HepG2 (cell line): Measurements from ENCODE around the gene TMC4. TPM values are rescaled to one million over a fixed set of nuclear protein-coding genes. Genes with fewer than 3 reads are reported as not detected.

Experiments used
- ATF1 ChIP-seq: IDR thresholded peaks from 2 replicates; pipeline ENCODE4 v1.6.1; 2016; ENCODE audit warnings: mild to moderate bottlenecking, control low read depth
- ATF7 ChIP-seq, 2 experiments: fragments of 450-650 bp in 1 of 2; sonication (generic) in 1 of 2; formaldehyde crosslinking in 1 of 2; IDR thresholded peaks; 2 replicates each; pipeline versions ENCODE4 v1.4.0 to v1.6.1; 2016 to 2020; ENCODE audit warnings: antibody characterized with exemption in 1 of 2, mild to moderate bottlenecking in 1 of 2, missing genetic modification reagents in 1 of 2
- DDIT3 ChIP-seq: sonication (generic); formaldehyde crosslinking; IDR thresholded peaks from 2 replicates; pipeline ENCODE4 v1.4.0; 2020; ENCODE audit warnings: mild to moderate bottlenecking, missing genetic modification reagents
- FOXJ3 ChIP-seq: sonication (generic); formaldehyde crosslinking; IDR thresholded peaks from 2 replicates; pipeline ENCODE4 v1.4.0; 2020; ENCODE audit warnings: missing genetic modification reagents, mild to moderate bottlenecking, borderline replicate concordance
- HMGXB4 ChIP-seq, 2 experiments: sonication (generic) in 1 of 2; formaldehyde crosslinking in 1 of 2; IDR thresholded peaks; 2 replicates each; pipeline versions ENCODE4 v1.4.0 to v1.6.1; 2018 to 2020; ENCODE audit warnings: missing genetic modification reagents in 2 of 2, borderline replicate concordance in 1 of 2, low read depth in 1 of 2, mild to moderate bottlenecking in 1 of 2, missing biosample characterization in 1 of 2
- JUN ChIP-seq: sonication (generic); formaldehyde crosslinking; IDR thresholded peaks from 2 replicates; pipeline ENCODE4 v1.4.0; 2020; ENCODE audit warnings: mild to moderate bottlenecking, missing genetic modification reagents
- LCORL ChIP-seq, 2 experiments: fragments of 450-650 bp in 1 of 2; sonication (generic) in 1 of 2; formaldehyde crosslinking in 1 of 2; IDR thresholded peaks; 2 replicates each; pipeline versions ENCODE4 v1.5.0 to v1.6.1; 2017 to 2020; ENCODE audit warnings: antibody characterized with exemption in 1 of 2, missing genetic modification reagents in 1 of 2
- MAX ChIP-seq: IDR thresholded peaks from 2 replicates; pipeline ENCODE4 v1.6.1; 2012; ENCODE audit warnings: inconsistent platforms
- MTERF4 ChIP-seq: sonication (generic); formaldehyde crosslinking; IDR thresholded peaks from 2 replicates; pipeline ENCODE4 v1.8.0; 2023; ENCODE audit warnings: mild to moderate bottlenecking, missing genetic modification reagents
- NR2F1 ChIP-seq, 2 experiments: fragments of 450-650 bp in 1 of 2; formaldehyde crosslinking in 1 of 2; IDR thresholded peaks; 2 replicates each; pipeline versions ENCODE4 v1.5.0 to v1.6.1; 2016 to 2020; ENCODE audit warnings: mild to moderate bottlenecking in 1 of 2, missing compliant biosample characterization in 1 of 2, missing genetic modification reagents in 1 of 2, moderate library complexity in 1 of 2
- RAD21 ChIP-seq: fragments of 450-650 bp; formaldehyde crosslinking; IDR thresholded peaks from 2 replicates; pipeline ENCODE4 v1.5.0; 2020; ENCODE audit warnings: mild to moderate bottlenecking
- SP4 ChIP-seq: sonication (generic); formaldehyde crosslinking; IDR thresholded peaks from 2 replicates; pipeline ENCODE4 v1.8.1; 2023; ENCODE audit warnings: mild to moderate bottlenecking, missing genetic modification reagents
- ZFP36L2 ChIP-seq: sonication (generic); formaldehyde crosslinking; IDR thresholded peaks from 2 replicates; pipeline ENCODE4 v1.4.0; 2020; ENCODE audit warnings: missing genetic modification reagents
- ZFP62 ChIP-seq: sonication (generic); formaldehyde crosslinking; IDR thresholded peaks from 2 replicates; pipeline ENCODE4 v1.4.0; 2020; ENCODE audit warnings: missing genetic modification reagents
- ZNF251 ChIP-seq: sonication (generic); formaldehyde crosslinking; IDR thresholded peaks from 2 replicates; pipeline ENCODE4 v1.9.0; 2021; ENCODE audit warnings: mild to moderate bottlenecking, missing genetic modification reagents
- ZNF329 ChIP-seq: sonication (generic); formaldehyde crosslinking; IDR thresholded peaks from 2 replicates; pipeline ENCODE4 v1.9.0; 2021; ENCODE audit warnings: low read depth, mild to moderate bottlenecking, missing genetic modification reagents
- ZNF34 ChIP-seq: sonication (generic); formaldehyde crosslinking; IDR thresholded peaks from 2 replicates; pipeline ENCODE4 v1.4.0; 2020; ENCODE audit warnings: mild to moderate bottlenecking, missing genetic modification reagents, borderline replicate concordance
- ZNF577 ChIP-seq: sonication (generic); formaldehyde crosslinking; IDR thresholded peaks from 2 replicates; pipeline ENCODE4 v1.4.0; 2020; ENCODE audit warnings: mild to moderate bottlenecking, low read depth, missing genetic modification reagents, borderline replicate concordance
- ZNF709 ChIP-seq: sonication (generic); formaldehyde crosslinking; IDR thresholded peaks from 2 replicates; pipeline ENCODE4 v1.5.0; 2020; ENCODE audit warnings: mild to moderate bottlenecking, missing genetic modification reagents
- polyA plus RNA-seq, 8 experiments: library from polyadenylated mRNA; depleted of rRNA in 3 of 8; stranded (reverse) in 7 of 8; unstranded in 1 of 8; fragments of >200 nt; fragmentation: Illumina TruSeq in 4 of 8; extraction: Trizol in 4 of 8; gene quantifications; 2 replicates each; pipeline versions ENCODE4 v1.2.1 to v1.2.3, GENCODE V29; 2011 to 2016; ENCODE audit warnings: low read depth in 4 of 8, missing spikeins in 1 of 8, mixed read lengths in 1 of 8; ENCODE audit not compliant: insufficient read depth in 1 of 8
- total RNA-seq, 5 experiments: library from RNA; depleted of rRNA; stranded (reverse); fragments of >200 nt; fragmentation: Illumina TruSeq; extraction: Trizol; gene quantifications; 2 replicates each; pipeline ENCODE4 v1.2.3, GENCODE V29; 2016; ENCODE audit warnings: low read depth in 1 of 5
- TF ChIP-seq, protein P1 (sequence below): fragments of 450-650 bp; IDR thresholded peaks from 2 replicates; pipeline ENCODE4 v1.6.1; 2017; ENCODE audit warnings: mild to moderate bottlenecking
- TF ChIP-seq, protein P2 (sequence below): sonication (generic); formaldehyde crosslinking; IDR thresholded peaks from 2 replicates; pipeline ENCODE4 v1.4.0; 2020; ENCODE audit warnings: mild to moderate bottlenecking, missing genetic modification reagents

Gene TMC4
- total and polyA plus RNA-seq, 2 of the 13 experiments (the other 11 are each of a cell fraction or from before 2014, with no cell fraction given), result 0.13 to 0.24 TPM

DNA sequence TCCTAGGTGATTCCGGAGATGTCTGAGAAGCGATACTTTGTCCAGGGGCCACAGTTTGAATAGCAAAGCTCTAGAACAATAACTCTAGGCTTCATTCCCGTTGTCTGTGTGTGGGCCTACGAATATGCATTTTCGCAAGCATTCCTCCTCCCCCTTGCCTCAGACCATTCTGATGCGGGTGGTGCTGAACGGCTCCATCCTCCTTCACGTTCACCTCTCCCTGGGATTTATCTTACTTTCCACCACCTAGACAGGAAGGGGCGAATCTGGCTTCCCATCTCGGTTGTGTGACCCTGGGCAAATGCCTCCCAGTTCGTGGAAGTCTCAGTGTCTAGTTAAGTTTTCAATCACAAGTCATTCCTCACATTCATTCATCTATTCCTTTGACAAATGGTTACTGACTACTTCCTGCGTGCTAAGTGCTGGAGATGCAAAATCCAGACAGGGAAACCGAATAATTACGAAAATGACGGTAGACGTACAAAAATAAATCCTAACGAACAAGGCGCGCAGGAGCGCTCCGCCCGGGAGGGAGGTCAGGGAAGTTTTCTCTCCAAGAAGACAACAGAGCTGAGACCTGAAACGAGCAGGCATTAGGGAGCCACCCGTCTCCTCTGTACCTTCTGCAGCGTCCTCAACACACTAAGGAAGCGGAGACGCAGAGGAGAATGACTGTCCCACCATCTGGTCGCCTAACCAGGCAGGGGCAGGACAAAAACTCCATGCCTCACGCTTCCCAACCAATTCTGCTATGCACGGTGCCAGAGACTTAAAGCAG, 36.7 kb downstream of the TMC4 start (continued):
- TF ChIP-seq ZNF34 (no peak), SP4 (CRISPR knock-in tag) (no peak), ATF1 (CRISPR knock-in tag) (no peak), LCORL (IDR thresholded peaks at IDR 0.05) (no peak), LCORL (CRISPR knock-in tag; IDR thresholded peaks at IDR 0.05) (0 out of 2 replicates have a peak, but pooled peaks have one; percentile 10), ZNF709 (CRISPR knock-in tag) (0 out of 2 replicates have a peak, but pooled peaks have one; percentile 29), MAX (peak; percentile 41; the same call in 1 of the 2 replicates), FOXJ3 (no peak), NR2F1 (CRISPR knock-in tag; IDR thresholded peaks at IDR 0.05) (no peak), DDIT3 (CRISPR knock-in tag) (no peak), ZNF329 (CRISPR knock-in tag) (no peak), HMGXB4 (CRISPR knock-in tag; IDR thresholded peaks at IDR 0.05; ENCODE audit: borderline replicate concordance in 1 of 2, low read depth in 1 of 2) (peak in 1 of 2 experiments; percentile 63; a peak in 2 of 4 replicates), JUN (CRISPR knock-in tag) (no peak), ZNF577 (no peak), RAD21 (CRISPR knock-in tag) (no peak), ZNF251 (CRISPR knock-in tag) (no peak), ZFP62 (CRISPR knock-in tag) (no peak), MTERF4 (CRISPR knock-in tag) (0 out of 2 replicates have a peak, but pooled peaks have one; percentile 33), ATF7 (IDR thresholded peaks at IDR 0.05) (no peak), ATF7 (CRISPR knock-in tag; IDR thresholded peaks at IDR 0.05) (no peak), ZFP36L2 (CRISPR knock-in tag) (no peak)
- TF ChIP-seq, protein P1, sequence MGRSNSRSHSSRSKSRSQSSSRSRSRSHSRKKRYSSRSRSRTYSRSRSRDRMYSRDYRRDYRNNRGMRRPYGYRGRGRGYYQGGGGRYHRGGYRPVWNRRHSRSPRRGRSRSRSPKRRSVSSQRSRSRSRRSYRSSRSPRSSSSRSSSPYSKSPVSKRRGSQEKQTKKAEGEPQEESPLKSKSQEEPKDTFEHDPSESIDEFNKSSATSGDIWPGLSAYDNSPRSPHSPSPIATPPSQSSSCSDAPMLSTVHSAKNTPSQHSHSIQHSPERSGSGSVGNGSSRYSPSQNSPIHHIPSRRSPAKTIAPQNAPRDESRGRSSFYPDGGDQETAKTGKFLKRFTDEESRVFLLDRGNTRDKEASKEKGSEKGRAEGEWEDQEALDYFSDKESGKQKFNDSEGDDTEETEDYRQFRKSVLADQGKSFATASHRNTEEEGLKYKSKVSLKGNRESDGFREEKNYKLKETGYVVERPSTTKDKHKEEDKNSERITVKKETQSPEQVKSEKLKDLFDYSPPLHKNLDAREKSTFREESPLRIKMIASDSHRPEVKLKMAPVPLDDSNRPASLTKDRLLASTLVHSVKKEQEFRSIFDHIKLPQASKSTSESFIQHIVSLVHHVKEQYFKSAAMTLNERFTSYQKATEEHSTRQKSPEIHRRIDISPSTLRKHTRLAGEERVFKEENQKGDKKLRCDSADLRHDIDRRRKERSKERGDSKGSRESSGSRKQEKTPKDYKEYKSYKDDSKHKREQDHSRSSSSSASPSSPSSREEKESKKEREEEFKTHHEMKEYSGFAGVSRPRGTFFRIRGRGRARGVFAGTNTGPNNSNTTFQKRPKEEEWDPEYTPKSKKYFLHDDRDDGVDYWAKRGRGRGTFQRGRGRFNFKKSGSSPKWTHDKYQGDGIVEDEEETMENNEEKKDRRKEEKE, result no peak
- TF ChIP-seq, protein P2, sequence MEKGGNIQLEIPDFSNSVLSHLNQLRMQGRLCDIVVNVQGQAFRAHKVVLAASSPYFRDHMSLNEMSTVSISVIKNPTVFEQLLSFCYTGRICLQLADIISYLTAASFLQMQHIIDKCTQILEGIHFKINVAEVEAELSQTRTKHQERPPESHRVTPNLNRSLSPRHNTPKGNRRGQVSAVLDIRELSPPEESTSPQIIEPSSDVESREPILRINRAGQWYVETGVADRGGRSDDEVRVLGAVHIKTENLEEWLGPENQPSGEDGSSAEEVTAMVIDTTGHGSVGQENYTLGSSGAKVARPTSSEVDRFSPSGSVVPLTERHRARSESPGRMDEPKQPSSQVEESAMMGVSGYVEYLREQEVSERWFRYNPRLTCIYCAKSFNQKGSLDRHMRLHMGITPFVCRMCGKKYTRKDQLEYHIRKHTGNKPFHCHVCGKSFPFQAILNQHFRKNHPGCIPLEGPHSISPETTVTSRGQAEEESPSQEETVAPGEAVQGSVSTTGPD (CRISPR knock-in tag), result no peak
